ENCODE results near the gene HSPBP1.

GRCh38 chr19:55269299-55269698 is 10.6 kb downstream of the HSPBP1 start:
- no peak for TF ChIP-seq POLR2A (IDR thresholded peaks at IDR 0.05)
- TF ChIP-seq CTCF (IDR thresholded peaks at IDR 0.05), result no peak
